Endodermal cell (in vitro differentiated cells): ENCODE data around the gene KEL. TPM values are rescaled to one million over a fixed set of nuclear protein-coding genes. Genes with fewer than 3 reads are reported as not detected.

Experiments used
- DNase-seq: peaks from one replicate; pipeline ENCODE4 v3.0.0-alpha.2; 2017
- H3K27ac ChIP-seq: 2 replicates; pipeline ENCODE4 v1.5.1; 2013; ENCODE audit warnings: mild to moderate bottlenecking, low read depth, low read length, moderate library complexity
- H3K27me3 ChIP-seq: 2 replicates; pipeline ENCODE4 v1.6.1; 2013; ENCODE audit warnings: mild to moderate bottlenecking, low read length, moderate library complexity; ENCODE audit not compliant: insufficient read depth, control insufficient read depth, poor library complexity, severe bottlenecking
- H3K36me3 ChIP-seq: 2 replicates; pipeline ENCODE4 v1.7.0; 2013; ENCODE audit warnings: mild to moderate bottlenecking, low read length, moderate library complexity; ENCODE audit not compliant: control insufficient read depth, insufficient read depth
- H3K4me1 ChIP-seq: one replicate; pipeline ENCODE4 v1.7.0; 2013; ENCODE audit warnings: low read length; ENCODE audit not compliant: control insufficient read depth, insufficient read depth
- H3K4me3 ChIP-seq: 2 replicates; pipeline ENCODE4 v1.5.1; 2013; ENCODE audit warnings: mild to moderate bottlenecking, low read length, moderate library complexity
- H3K9ac ChIP-seq: 2 replicates; pipeline ENCODE4 v1.6.1; 2013; ENCODE audit warnings: mild to moderate bottlenecking, low read length, moderate library complexity; ENCODE audit not compliant: poor library complexity, severe bottlenecking; ENCODE audit errors: extremely low read depth
- H3K9me3 ChIP-seq: 2 replicates; pipeline ENCODE4 v1.6.1; 2013; ENCODE audit warnings: mild to moderate bottlenecking, low read length, moderate library complexity; ENCODE audit not compliant: control insufficient read depth
- H3K27ac Mint-ChIP-seq: 2 replicates; pipeline ENCODE4 v1.8.0; 2020; ENCODE audit warnings: mixed read lengths
- H3K27me3 Mint-ChIP-seq: 2 replicates; pipeline ENCODE4 v1.8.0; 2021; ENCODE audit warnings: mild to moderate bottlenecking, mixed read lengths; ENCODE audit not compliant: insufficient read depth
- H3K36me3 Mint-ChIP-seq: 2 replicates; pipeline ENCODE4 v1.8.0; 2020; ENCODE audit warnings: low read depth, mixed read lengths
- H3K4me1 Mint-ChIP-seq: 2 replicates; pipeline ENCODE4 v1.8.0; 2020; ENCODE audit warnings: mixed read lengths
- H3K4me3 Mint-ChIP-seq: 2 replicates; pipeline ENCODE4 v1.8.0; 2020; ENCODE audit warnings: mild to moderate bottlenecking, moderate library complexity, mixed read lengths
- H3K9me3 Mint-ChIP-seq: 2 replicates; pipeline ENCODE4 v1.8.0; 2020; ENCODE audit warnings: mild to moderate bottlenecking, mixed read lengths
- WGBS, 2 experiments: methylation state at CpG; one replicate each; pipeline versions ENCODE4 v1.1.5 to v1.1.7; 2013; ENCODE audit warnings: missing lambda C conversion rate in 2 of 2, mixed read lengths in 1 of 2; ENCODE audit not compliant: insufficient coverage in 1 of 2, insufficient read length in 1 of 2; 5-methylcytosine and 5-hydroxymethylcytosine counted together
- total RNA-seq, 2 donors: library from RNA; stranded (reverse); fragmentation: NEBNext Ultra II Directional in 1 of 2; extraction: Animal tissue kit (Norgen Biotek cat#: 25700) in 1 of 2; gene quantifications; 2 replicates in 1 of 2; 3 replicates in 1 of 2; pipeline ENCODE4 v1.2.1, GENCODE V29; 2021
- TF ChIP-seq, protein P1 (sequence below): fragments of 200-600 bp; sonication (generic); conservative IDR thresholded peaks from 2 replicates; pipeline ENCODE4 v1.5.0; 2021; ENCODE audit warnings: antibody characterized with exemption, mild to moderate bottlenecking

KEL gene
- total RNA-seq, 2 donors from 2014 or later: 79.4 to 86.0 TPM

GRCh38 chr7:142910031-142910433, 52.1 kb downstream of the KEL start:
- WGBS, 2 experiments: 94 to 100% methylated on average over 1 to 2 of the region's 2 CpGs
- H3K27ac Mint-ChIP-seq: no peak overlapping the region

GRCh38 chr7:142908921-142909890, 53.0 kb downstream of the KEL start:
- H3K27me3 ChIP-seq: no peaks in the 10 kb centered on the region
- Mint-ChIP-seq H3K27ac (no peak overlapping the region), H3K4me1 (peaks cover 2% of the 10 kb centered on the region), H3K27me3 (peaks cover 18% of the 10 kb centered on the region), H3K9me3 (peaks cover 27% of the 10 kb centered on the region), H3K36me3 (no peaks in the 10 kb centered on the region), H3K4me3 (no peak overlapping the region)
- H3K9ac ChIP-seq: no peak overlapping the region
- no peaks in the 10 kb centered on the region for H3K4me1 ChIP-seq
- TF ChIP-seq, protein P1, sequence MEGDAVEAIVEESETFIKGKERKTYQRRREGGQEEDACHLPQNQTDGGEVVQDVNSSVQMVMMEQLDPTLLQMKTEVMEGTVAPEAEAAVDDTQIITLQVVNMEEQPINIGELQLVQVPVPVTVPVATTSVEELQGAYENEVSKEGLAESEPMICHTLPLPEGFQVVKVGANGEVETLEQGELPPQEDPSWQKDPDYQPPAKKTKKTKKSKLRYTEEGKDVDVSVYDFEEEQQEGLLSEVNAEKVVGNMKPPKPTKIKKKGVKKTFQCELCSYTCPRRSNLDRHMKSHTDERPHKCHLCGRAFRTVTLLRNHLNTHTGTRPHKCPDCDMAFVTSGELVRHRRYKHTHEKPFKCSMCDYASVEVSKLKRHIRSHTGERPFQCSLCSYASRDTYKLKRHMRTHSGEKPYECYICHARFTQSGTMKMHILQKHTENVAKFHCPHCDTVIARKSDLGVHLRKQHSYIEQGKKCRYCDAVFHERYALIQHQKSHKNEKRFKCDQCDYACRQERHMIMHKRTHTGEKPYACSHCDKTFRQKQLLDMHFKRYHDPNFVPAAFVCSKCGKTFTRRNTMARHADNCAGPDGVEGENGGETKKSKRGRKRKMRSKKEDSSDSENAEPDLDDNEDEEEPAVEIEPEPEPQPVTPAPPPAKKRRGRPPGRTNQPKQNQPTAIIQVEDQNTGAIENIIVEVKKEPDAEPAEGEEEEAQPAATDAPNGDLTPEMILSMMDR: peak; percentile 77
- H3K27ac ChIP-seq: no peak overlapping the region
- 88 to 91% methylated on average over 18 to 21 of the region's 21 CpGs for WGBS, 2 experiments
- no peaks in the 10 kb centered on the region for H3K36me3 ChIP-seq
- no peak overlapping the region for H3K4me3 ChIP-seq
- DNase-seq: peak; percentile 59
- peaks cover 32% of the 10 kb centered on the region for H3K9me3 ChIP-seq

More at GRCh38 chr7:142910031-142910433, 52.1 kb downstream of the KEL start:
- Mint-ChIP-seq H3K9me3 (peaks cover 20% of the 10 kb centered on the region), H3K27me3 (peaks cover 18% of the 10 kb centered on the region), H3K4me1 (peaks cover 2% of the 10 kb centered on the region), H3K36me3 (no peaks in the 10 kb centered on the region), H3K4me3 (no peak overlapping the region)
- no peak overlapping the region for H3K4me3 ChIP-seq
- peaks cover 24% of the 10 kb centered on the region for H3K9me3 ChIP-seq
- no peak overlapping the region for H3K9ac ChIP-seq
- H3K27me3 ChIP-seq: no peaks in the 10 kb centered on the region
- no peaks in the 10 kb centered on the region for H3K4me1 ChIP-seq
- TF ChIP-seq, protein P1: no peak
- DNase-seq: peak; percentile 4
- no peak overlapping the region for H3K27ac ChIP-seq
- H3K36me3 ChIP-seq: no peaks in the 10 kb centered on the region

GRCh38 chr7:142908290-142908689, 53.9 kb downstream of the KEL start:
- Histone ChIP-seq H3K27ac (no peak overlapping the region), H3K4me3 (no peak overlapping the region), H3K4me1 (no peaks in the 10 kb centered on the region), H3K9me3 (peaks cover 41% of the 10 kb centered on the region), H3K36me3 (no peaks in the 10 kb centered on the region), H3K9ac (no peak overlapping the region), H3K27me3 (no peaks in the 10 kb centered on the region)
- peaks cover 34% of the 10 kb centered on the region for H3K9me3 Mint-ChIP-seq
- peaks cover 2% of the 10 kb centered on the region for H3K4me1 Mint-ChIP-seq
- peaks cover 12% of the 10 kb centered on the region for H3K27me3 Mint-ChIP-seq
- DNase-seq: peak; percentile 19
- H3K27ac Mint-ChIP-seq: no peak overlapping the region
- 95 to 98% methylated on average over 10 to 11 of the region's 11 CpGs for WGBS, 2 experiments
- no peaks in the 10 kb centered on the region for H3K36me3 Mint-ChIP-seq
- H3K4me3 Mint-ChIP-seq: no peak overlapping the region
- TF ChIP-seq, protein P1: no peak
